GM12878 (cell line): ENCODE results near the gene SAP130. TPM values are rescaled to one million over a fixed set of nuclear protein-coding genes. Genes with fewer than 3 reads are reported as not detected.
A peak's percentile ranks its signal among the peaks of the same experiment; 100 is the strongest.

Experiments
- ATAC-seq: fragments of 200-7000 bp; cut with Tn5 transposase; 3 replicates; pipeline ENCODE4 v1.9.1; 2020; ENCODE audit warnings: mild to moderate bottlenecking, moderate library complexity
- BruUV-seq: library from RNA; stranded (reverse); fragments of 400-500 nt; replicated peaks from 2 replicates; lab custom pipeline; 2021; lab: Mats Ljungman, UMichigan
- CTCF ChIA-PET: fragments of 300-600 bp; sonication (Branson Sonifier 250); formaldehyde crosslinking; extraction: SDS; loops from one replicate; lab custom pipeline; 2021; ENCODE audit warnings: inconsistent platforms; lab: Yijun Ruan, JAX
- POLR2A ChIA-PET: fragments of 350-600 bp; formaldehyde crosslinking; extraction: SDS; loops from one replicate; lab custom pipeline; 2021; ENCODE audit warnings: inconsistent platforms; lab: Charles Lee
- RAD21 ChIA-PET: fragments of 300-600 bp; sonication (Branson Sonifier 250); formaldehyde crosslinking; loops from one replicate; lab custom pipeline; 2023; ENCODE audit warnings: antibody characterized with exemption; ENCODE audit not compliant: unreplicated experiment; lab: Charles Lee
- SMC1A ChIA-PET: fragments of 300-600 bp; sonication (Branson Sonifier 250); formaldehyde crosslinking; loops from one replicate; lab custom pipeline; 2023; ENCODE audit not compliant: unreplicated experiment, uncharacterized antibody; lab: Charles Lee
- DNase-seq: peaks from one replicate; pipeline ENCODE4 v3.0.0-alpha.2; 2011; ENCODE audit warnings: low read depth, low spot score
- FAIRE-seq: peaks from 3 replicates; lab custom pipeline; 2011; peaks lifted over from hg19 to GRCh38; lab: Jason Lieb, UNC
- H2AFZ ChIP-seq: 2 replicates; pipeline ENCODE4 v1.6.0; 2011; ENCODE audit warnings: low read depth, low read length, control low read depth; ENCODE audit not compliant: control insufficient read depth
- H3K27ac ChIP-seq: 2 replicates; pipeline ENCODE4 v1.5.1; 2011; ENCODE audit warnings: control low read depth; ENCODE audit not compliant: control insufficient read depth, insufficient read depth
- H3K27me3 ChIP-seq, 2 experiments: replicated peaks in 1 of 2; 2 replicates each; pipeline versions ENCODE4 v1.6.0 to v1.6.1; 2011; ENCODE audit warnings: low read length in 1 of 2; ENCODE audit not compliant: control insufficient read depth in 2 of 2, insufficient read depth in 2 of 2
- H3K36me3 ChIP-seq, 2 experiments: 2 replicates each; pipeline ENCODE4 v1.5.1; 2011; ENCODE audit warnings: low read length in 1 of 2; ENCODE audit not compliant: control insufficient read depth in 2 of 2, insufficient read depth in 2 of 2
- H3K4me1 ChIP-seq: 2 replicates; pipeline ENCODE4 v1.6.1; 2011; ENCODE audit warnings: mild to moderate bottlenecking, low read length, moderate library complexity, mixed read lengths; ENCODE audit not compliant: control insufficient read depth, insufficient read depth
- H3K4me2 ChIP-seq: 2 replicates; pipeline ENCODE4 v1.6.0; 2011; ENCODE audit warnings: control low read depth; ENCODE audit not compliant: control insufficient read depth, insufficient read depth
- H3K4me3 ChIP-seq: fragments of 200-600 bp; sonication (generic); 2 replicates; pipeline ENCODE4 v1.5.1; 2016
- H3K79me2 ChIP-seq: 2 replicates; pipeline ENCODE4 v1.6.0; 2011; ENCODE audit warnings: low read length; ENCODE audit not compliant: control insufficient read depth, insufficient read depth
- H3K9ac ChIP-seq: 2 replicates; pipeline ENCODE4 v1.8.0; 2011; ENCODE audit warnings: low read length, control low read depth, mixed read lengths; ENCODE audit not compliant: control insufficient read depth, insufficient read depth
- H3K9me3 ChIP-seq: replicated peaks from 3 replicates; pipeline ENCODE4 v1.5.1; 2011; ENCODE audit warnings: mild to moderate bottlenecking, low read length; ENCODE audit not compliant: control insufficient read depth, insufficient read depth
- H4K20me1 ChIP-seq: 2 replicates; pipeline ENCODE4 v1.6.0; 2011; ENCODE audit not compliant: control insufficient read depth, insufficient read depth
- BACH1 ChIP-seq: fragments of 450-650 bp; IDR thresholded peaks from 2 replicates; pipeline ENCODE4 v1.6.1; 2017; ENCODE audit warnings: mild to moderate bottlenecking, borderline replicate concordance
- CHD2 ChIP-seq: IDR thresholded peaks from 2 replicates; pipeline ENCODE4 v1.6.1; 2011; ENCODE audit warnings: low read depth, low read length, improper control_type of control experiment, borderline replicate concordance
- CREB1 ChIP-seq: IDR thresholded peaks from 2 replicates; pipeline ENCODE4 v1.6.1; 2012; ENCODE audit warnings: low read depth, mild to moderate bottlenecking, inconsistent platforms
- DPF2 ChIP-seq: fragments of 450-650 bp; IDR thresholded peaks from 2 replicates; pipeline ENCODE4 v1.6.1; 2017; ENCODE audit warnings: mild to moderate bottlenecking
- IKZF1 ChIP-seq: fragments of 450-650 bp; conservative IDR thresholded peaks from 2 replicates; pipeline ENCODE4 v1.6.1; 2017; ENCODE audit warnings: antibody characterized with exemption, mild to moderate bottlenecking
- KAT2A ChIP-seq: conservative IDR thresholded peaks from 2 replicates; pipeline ENCODE4 v1.6.1; 2011; ENCODE audit warnings: low read depth, low read length; ENCODE audit not compliant: control insufficient read depth
- LARP7 ChIP-seq: fragments of 450-650 bp; IDR thresholded peaks from 2 replicates; pipeline ENCODE4 v1.6.1; 2017; ENCODE audit warnings: mild to moderate bottlenecking
- NFXL1 ChIP-seq: fragments of 450-650 bp; IDR thresholded peaks from 2 replicates; pipeline ENCODE4 v1.6.1; 2017; ENCODE audit warnings: antibody characterized with exemption, mild to moderate bottlenecking, borderline replicate concordance
- NRF1 ChIP-seq: conservative IDR thresholded peaks from 2 replicates; pipeline ENCODE4 v1.6.1; 2011; ENCODE audit warnings: mild to moderate bottlenecking, low read depth, low read length, improper control_type of control experiment
- RAD51 ChIP-seq: fragments of 450-650 bp; IDR thresholded peaks from 2 replicates; pipeline ENCODE4 v1.6.1; 2016; ENCODE audit warnings: moderate library complexity, mild to moderate bottlenecking, inconsistent platforms
- REST ChIP-seq: IDR thresholded peaks from 2 replicates; pipeline ENCODE4 v1.6.1; 2012; ENCODE audit warnings: mild to moderate bottlenecking, low read depth, low read length
- SPI1 ChIP-seq: IDR thresholded peaks from 2 replicates; pipeline ENCODE4 v1.6.1; 2011; ENCODE audit warnings: low read depth, mild to moderate bottlenecking, low read length, moderate library complexity, borderline replicate concordance; ENCODE audit not compliant: insufficient read depth
- TCF3 ChIP-seq: IDR thresholded peaks from 2 replicates; pipeline ENCODE4 v1.6.1; 2012; ENCODE audit warnings: low read depth, mild to moderate bottlenecking, low read length, borderline replicate concordance; ENCODE audit not compliant: insufficient read depth
- ZNF592 ChIP-seq: fragments of 450-650 bp; IDR thresholded peaks from 2 replicates; pipeline ENCODE4 v1.6.1; 2017; ENCODE audit warnings: mild to moderate bottlenecking, moderate library complexity
- ZNF622 ChIP-seq: fragments of 450-650 bp; IDR thresholded peaks from 2 replicates; pipeline ENCODE4 v1.6.1; 2017; ENCODE audit warnings: mild to moderate bottlenecking, inconsistent platforms
- ZSCAN29 ChIP-seq: fragments of 450-650 bp; IDR thresholded peaks from 2 replicates; pipeline ENCODE4 v1.6.1; 2017; ENCODE audit warnings: mild to moderate bottlenecking, moderate library complexity
- WGBS: methylation state at CpG from one replicate; pipeline ENCODE4 v1.1.6; 2016; ENCODE audit warnings: low lambda C conversion rate; ENCODE audit not compliant: insufficient replicate concordance, insufficient coverage; ENCODE audit errors: missing lambda C conversion rate; 5-methylcytosine and 5-hydroxymethylcytosine counted together
- in situ Hi-C: fragments of 300-500 bp; cut with MboI; formaldehyde crosslinking; loops from 9 replicates; pipeline ENCODE4 v1.14.3; 2018; ENCODE audit warnings: mixed read lengths
- intact Hi-C: fragments of 100-400 bp; cut with micrococcal nuclease; formaldehyde crosslinking; loops from one replicate; pipeline ENCODE4 v1.14.2; 2022; ENCODE audit not compliant: unreplicated experiment
- polyA plus RNA-seq, 11 experiments: library from polyadenylated mRNA; depleted of rRNA in 4 of 11; unstranded in 6 of 11; stranded (reverse) in 5 of 11; fragments of >200 nt; fragmentation: Nextera tagmentation in 4 of 11; fragmentation: Illumina TruSeq in 1 of 11; extraction: Ambion mirVana in 4 of 11; extraction: Trizol in 1 of 11; gene quantifications; 1 replicate in 1 of 11; 2 replicates in 10 of 11; pipeline versions ENCODE4 v1.2.1 to v1.2.3, GENCODE V29; 2011 to 2016; ENCODE audit warnings: inconsistent platforms in 2 of 11, missing spikeins in 2 of 11, low read depth in 1 of 11
- total RNA-seq, 4 experiments: library from RNA; depleted of rRNA in 3 of 4; stranded (reverse); fragments of >200 nt in 3 of 4; fragmentation: Illumina TruSeq in 1 of 4; extraction: Trizol in 1 of 4; gene quantifications; 2 replicates each; pipeline versions ENCODE4 v1.2.1 to v1.2.3, GENCODE V29; 2013 to 2021

Gene SAP130
- total and polyA plus RNA-seq, 10 of the 15 experiments (the other 5 are each of a cell fraction or from before 2014, with no cell fraction given), result 5.0 to 26.2 (median 9.9) TPM

- Histone ChIP-seq H3K27ac (peak overlapping the region; percentile 38; the same call in 1 of the 2 replicates), H3K9ac (peak overlapping the region; percentile 83), H3K79me2 (peaks cover 15% of the 10 kb centered on the region), H3K27me3 (no peaks in the 10 kb centered on the region; a peak in 1 of 4 replicates), H4K20me1 (no peaks in the 10 kb centered on the region), H3K4me1 (0 out of 2 replicates have a peak, but pooled peaks cover 3% of the 10 kb centered on the region), H2AFZ (peak overlapping the region; percentile 61), H3K36me3 (no peaks in the 10 kb centered on the region), H3K9me3 (no peaks in the 10 kb centered on the region; the same call in 2 of the 3 replicates), H3K4me2 (peak overlapping the region; percentile 88), H3K4me3 (peak overlapping the region; percentile 96)
- in situ Hi-C loops, result no loop called here
- SMC1A ChIA-PET, result no interaction called here
- CTCF ChIA-PET, result no interaction called here
- POLR2A ChIA-PET, result no interaction called here
- intact Hi-C loops, result loop anchor here (5.0 kb wide), 2 partner anchors 66 to 324 kb away; partner anchors contain the start of genes SFT2D3 and UGGT1
- RAD21 ChIA-PET, result no interaction called here
- under 1% methylated on average over 47 of the region's 57 CpGs for WGBS
- no peak for DNase-seq
- BruUV-seq, result TSS peak; percentile 56
- no peak for FAIRE-seq
- ATAC-seq, result no peak
- TF ChIP-seq REST, result peak; percentile 19; the same call in 1 of the 2 replicates
- peak; percentile 57; the same call in 1 of the 2 replicates for TF ChIP-seq BACH1
- no peak for TF ChIP-seq KAT2A
- TF ChIP-seq IKZF1, result peak; percentile 40; the same call in 1 of the 2 replicates
- TF ChIP-seq RAD51, result peak; percentile 76
- peak; percentile 77; the same call in 1 of the 2 replicates for TF ChIP-seq LARP7
- no peak for TF ChIP-seq ZNF592
- no peak for TF ChIP-seq NRF1
- TF ChIP-seq NFXL1, result no peak
- 0 out of 2 replicates have a peak, but pooled peaks have one; percentile 35 for TF ChIP-seq ZSCAN29
- TF ChIP-seq ZNF622, result no peak
- TF ChIP-seq CHD2, result no peak
- peak; percentile 27; the same call in 1 of the 2 replicates for TF ChIP-seq DPF2
- no peak for TF ChIP-seq TCF3
- TF ChIP-seq CREB1, result no peak
- TF ChIP-seq SPI1, result no peak
These were observed 1.2 kb downstream of the SAP130 start for GRCh38 chr2:128026448-128027277.
